ENCODE data around the gene PHF21A. TPM values are rescaled to one million over a fixed set of nuclear protein-coding genes. Genes with fewer than 3 reads are reported as not detected.

The PHF21A gene
- total RNA-seq, 1 donor from 2014 or later: 3.4 TPM

DNA sequence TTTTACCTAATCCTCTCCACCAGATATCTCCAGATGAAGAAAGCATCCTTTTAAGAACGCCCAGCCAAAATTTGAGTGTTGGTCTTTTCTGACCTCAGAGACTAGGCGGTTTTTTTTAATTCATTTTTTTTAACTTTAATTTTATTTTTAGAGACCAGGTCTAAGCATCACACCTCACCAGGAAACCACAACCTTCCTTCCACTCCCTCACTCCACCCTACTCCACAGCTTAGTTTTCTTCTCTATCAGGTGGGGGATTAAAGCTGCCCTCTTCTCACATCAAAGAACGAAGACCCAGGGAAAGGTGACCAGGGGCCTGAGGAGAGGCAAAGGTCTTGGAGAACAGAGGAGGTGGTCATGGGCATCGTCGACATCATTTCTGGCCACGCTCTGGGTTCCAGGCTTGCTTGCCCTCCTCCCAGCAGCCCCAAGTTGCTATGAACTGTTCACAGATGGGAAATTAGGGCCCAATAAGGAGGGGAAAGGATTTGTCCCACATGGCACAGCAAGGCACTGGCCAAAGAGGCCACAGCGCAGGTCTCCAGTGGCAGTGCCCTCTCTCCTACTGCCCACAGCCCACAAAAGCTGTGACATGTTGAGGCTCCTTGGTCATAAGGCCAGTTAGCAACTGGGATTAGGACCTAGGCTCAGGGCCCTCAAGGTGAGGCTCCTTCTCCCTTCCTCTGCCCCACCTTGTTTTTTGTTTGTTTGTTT, 202.1 kb downstream of the PHF21A start:
- FAIRE-seq (no peak), DNase-seq (ENCODE audit: low read depth) (no peak)
- no peaks in the 10 kb centered on the region for H3K27me3 ChIP-seq (ENCODE audit: control insufficient read depth, insufficient read depth, low read length)
- H3K4me3 ChIP-seq (ENCODE audit: low read depth, low read length): no peak overlapping the region
- H3K36me3 ChIP-seq (ENCODE audit: control insufficient read depth, insufficient read depth, low read length): peaks cover 16% of the 10 kb centered on the region
- TF ChIP-seq, protein P1, sequence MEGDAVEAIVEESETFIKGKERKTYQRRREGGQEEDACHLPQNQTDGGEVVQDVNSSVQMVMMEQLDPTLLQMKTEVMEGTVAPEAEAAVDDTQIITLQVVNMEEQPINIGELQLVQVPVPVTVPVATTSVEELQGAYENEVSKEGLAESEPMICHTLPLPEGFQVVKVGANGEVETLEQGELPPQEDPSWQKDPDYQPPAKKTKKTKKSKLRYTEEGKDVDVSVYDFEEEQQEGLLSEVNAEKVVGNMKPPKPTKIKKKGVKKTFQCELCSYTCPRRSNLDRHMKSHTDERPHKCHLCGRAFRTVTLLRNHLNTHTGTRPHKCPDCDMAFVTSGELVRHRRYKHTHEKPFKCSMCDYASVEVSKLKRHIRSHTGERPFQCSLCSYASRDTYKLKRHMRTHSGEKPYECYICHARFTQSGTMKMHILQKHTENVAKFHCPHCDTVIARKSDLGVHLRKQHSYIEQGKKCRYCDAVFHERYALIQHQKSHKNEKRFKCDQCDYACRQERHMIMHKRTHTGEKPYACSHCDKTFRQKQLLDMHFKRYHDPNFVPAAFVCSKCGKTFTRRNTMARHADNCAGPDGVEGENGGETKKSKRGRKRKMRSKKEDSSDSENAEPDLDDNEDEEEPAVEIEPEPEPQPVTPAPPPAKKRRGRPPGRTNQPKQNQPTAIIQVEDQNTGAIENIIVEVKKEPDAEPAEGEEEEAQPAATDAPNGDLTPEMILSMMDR (IDR thresholded peaks at IDR 0.05; ENCODE audit: insufficient read depth, low read length, severe bottlenecking): no peak

- peaks cover 21% of the 10 kb centered on the region for H3K36me3 ChIP-seq (ENCODE audit: control insufficient read depth, insufficient read depth, low read length)
- H3K27me3 ChIP-seq (ENCODE audit: control insufficient read depth, insufficient read depth, low read length): no peaks in the 10 kb centered on the region
- peak overlapping the region; percentile 95 for H3K4me3 ChIP-seq (ENCODE audit: low read depth, low read length)
- no peak for FAIRE-seq
- DNase-seq (ENCODE audit: low read depth): peak; percentile 60
- TF ChIP-seq, protein P1 (IDR thresholded peaks at IDR 0.05; ENCODE audit: insufficient read depth, low read length, severe bottlenecking): no peak
Observed at GRCh38 chr11:45918331-45918941, 202.8 kb downstream of the PHF21A start.

DNA sequence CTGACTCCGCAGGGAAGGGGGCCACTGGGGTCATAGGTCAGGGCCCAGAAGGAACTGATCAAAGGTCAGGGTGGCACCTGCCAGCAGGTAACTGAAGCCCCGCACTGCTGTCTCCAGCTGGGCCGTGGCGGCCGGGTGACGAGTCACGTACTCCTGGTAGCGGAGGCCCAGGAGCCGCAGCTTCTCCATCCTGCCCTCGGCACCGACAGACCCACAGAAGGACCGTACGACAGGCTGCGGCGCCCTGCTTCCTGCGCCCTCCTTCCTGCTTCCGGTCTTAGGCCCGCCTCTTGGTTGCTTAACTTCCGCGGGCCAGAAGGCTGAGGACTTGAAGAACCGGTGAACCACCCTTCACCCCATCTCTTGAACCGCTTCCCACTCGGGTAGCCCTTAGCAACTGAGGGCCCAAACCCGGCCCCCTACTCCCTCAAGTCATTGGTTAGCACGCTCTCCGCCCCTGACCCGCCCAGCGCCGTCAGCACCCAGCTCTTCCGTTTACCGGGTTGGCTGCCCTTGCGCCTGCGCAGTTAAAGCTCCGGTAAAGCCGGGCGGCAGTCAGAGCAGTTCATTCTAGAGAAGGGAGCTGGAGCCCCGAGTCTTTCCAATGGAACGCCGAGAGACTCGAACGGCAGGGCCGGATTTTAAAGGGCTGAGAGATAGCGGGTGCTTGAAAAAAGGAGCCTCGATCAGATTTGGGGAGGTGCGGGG, 203.5 kb downstream of the PHF21A start, which contains the start of gene PEX16:
TSS of gene PEX16 (minus strand) at position 255 of the 708 bp plus-strand sequence. CDS start at position 189, 66 bp downstream.
- FAIRE-seq (no peak), DNase-seq (ENCODE audit: low read depth) (peak; percentile 98)
- TF ChIP-seq, protein P1 (IDR thresholded peaks at IDR 0.05; ENCODE audit: insufficient read depth, low read length, severe bottlenecking): no peak
- H3K27me3 ChIP-seq (ENCODE audit: control insufficient read depth, insufficient read depth, low read length): no peaks in the 10 kb centered on the region
- peaks cover 24% of the 10 kb centered on the region for H3K36me3 ChIP-seq (ENCODE audit: control insufficient read depth, insufficient read depth, low read length)
- H3K4me3 ChIP-seq (ENCODE audit: low read depth, low read length): peak within 1 kb of the TSS; percentile 95

- FAIRE-seq (no peak), DNase-seq (ENCODE audit: low read depth) (no peak)
- TF ChIP-seq, protein P1 (IDR thresholded peaks at IDR 0.05; ENCODE audit: insufficient read depth, low read length, severe bottlenecking): no peak
- H3K4me3 ChIP-seq (ENCODE audit: low read depth, low read length): peak overlapping the region; percentile 95
- peaks cover 24% of the 10 kb centered on the region for H3K36me3 ChIP-seq (ENCODE audit: control insufficient read depth, insufficient read depth, low read length)
- H3K27me3 ChIP-seq (ENCODE audit: control insufficient read depth, insufficient read depth, low read length): no peaks in the 10 kb centered on the region
Observed at GRCh38 chr11:45917286-45917622, 204.0 kb downstream of the PHF21A start.

DNA sequence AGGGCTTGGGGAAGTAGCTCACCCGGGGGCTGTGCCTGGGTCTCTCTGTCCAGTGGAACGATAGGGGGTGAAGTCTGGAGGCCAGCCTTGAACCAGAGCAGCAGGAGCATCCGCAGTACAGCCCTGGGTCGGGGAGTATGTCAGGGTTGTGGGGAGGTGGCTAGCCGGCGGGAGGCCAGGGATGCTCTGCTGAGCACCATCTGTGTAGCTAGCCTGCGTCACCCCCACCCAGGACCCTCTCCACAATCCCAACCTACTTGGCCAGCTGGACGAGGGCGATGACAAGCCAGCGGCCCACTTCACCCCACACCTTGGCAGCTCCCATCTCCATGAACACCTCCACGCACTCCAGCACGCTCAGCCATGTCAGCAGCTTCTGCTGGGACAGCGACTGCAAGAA, 205.8 kb downstream of the PHF21A start:
- FAIRE-seq: no peak
- H3K36me3 ChIP-seq (ENCODE audit: control insufficient read depth, insufficient read depth, low read length): peaks cover 33% of the 10 kb centered on the region
- DNase-seq (ENCODE audit: low read depth): no peak
- TF ChIP-seq, protein P1 (IDR thresholded peaks at IDR 0.05; ENCODE audit: insufficient read depth, low read length, severe bottlenecking): no peak
- no peaks in the 10 kb centered on the region for H3K27me3 ChIP-seq (ENCODE audit: control insufficient read depth, insufficient read depth, low read length)
- H3K4me3 ChIP-seq (ENCODE audit: low read depth, low read length): no peak overlapping the region

Data from bronchial epithelial cell (primary cell).